A673 (cell line): ENCODE data around the gene SRPRB.

Experiments used
- EZH2 ChIP-seq: fragments of 200-600 bp; sonication (generic); IDR thresholded peaks from 2 replicates; pipeline ENCODE4 v1.6.1; 2017; ENCODE audit warnings: borderline replicate concordance, low read depth, mild to moderate bottlenecking, mixed read lengths, antibody characterized with exemption, low read length; ENCODE audit not compliant: poor library complexity, severe bottlenecking
- TF ChIP-seq, protein P1 (sequence below): fragments of 300-800, 200-600 bp; sonication (generic); conservative IDR thresholded peaks from 2 replicates; pipeline ENCODE4 v1.5.1; 2017; ENCODE audit warnings: low read depth, mild to moderate bottlenecking, antibody characterized with exemption, low read length, moderate library complexity, mixed read lengths

DNA sequence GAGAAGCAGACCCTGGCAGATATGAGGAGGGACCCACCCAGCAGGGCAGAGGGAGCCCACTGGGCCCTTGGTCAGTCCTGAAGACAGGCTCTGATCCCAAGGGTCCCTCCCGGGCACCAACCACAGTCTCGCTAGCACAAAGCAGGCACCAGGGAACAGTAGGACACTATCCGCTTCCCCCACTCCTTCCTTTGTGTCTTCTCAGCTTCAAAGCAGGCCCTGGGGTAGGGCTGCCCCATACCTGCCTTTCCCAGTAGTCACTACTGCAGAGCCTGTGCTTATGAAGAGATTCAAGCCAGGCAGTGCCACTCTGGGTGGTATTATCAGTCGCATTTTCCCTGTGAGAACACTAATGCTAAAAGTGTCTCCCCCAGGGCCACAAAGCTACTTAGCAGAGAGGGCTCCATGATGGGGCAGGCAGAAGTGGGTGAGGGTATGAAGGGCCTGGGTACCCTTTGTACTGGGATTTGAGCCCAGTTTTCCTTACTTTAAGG, 32.7 kb downstream of the SRPRB start:
- TF ChIP-seq, protein P1, sequence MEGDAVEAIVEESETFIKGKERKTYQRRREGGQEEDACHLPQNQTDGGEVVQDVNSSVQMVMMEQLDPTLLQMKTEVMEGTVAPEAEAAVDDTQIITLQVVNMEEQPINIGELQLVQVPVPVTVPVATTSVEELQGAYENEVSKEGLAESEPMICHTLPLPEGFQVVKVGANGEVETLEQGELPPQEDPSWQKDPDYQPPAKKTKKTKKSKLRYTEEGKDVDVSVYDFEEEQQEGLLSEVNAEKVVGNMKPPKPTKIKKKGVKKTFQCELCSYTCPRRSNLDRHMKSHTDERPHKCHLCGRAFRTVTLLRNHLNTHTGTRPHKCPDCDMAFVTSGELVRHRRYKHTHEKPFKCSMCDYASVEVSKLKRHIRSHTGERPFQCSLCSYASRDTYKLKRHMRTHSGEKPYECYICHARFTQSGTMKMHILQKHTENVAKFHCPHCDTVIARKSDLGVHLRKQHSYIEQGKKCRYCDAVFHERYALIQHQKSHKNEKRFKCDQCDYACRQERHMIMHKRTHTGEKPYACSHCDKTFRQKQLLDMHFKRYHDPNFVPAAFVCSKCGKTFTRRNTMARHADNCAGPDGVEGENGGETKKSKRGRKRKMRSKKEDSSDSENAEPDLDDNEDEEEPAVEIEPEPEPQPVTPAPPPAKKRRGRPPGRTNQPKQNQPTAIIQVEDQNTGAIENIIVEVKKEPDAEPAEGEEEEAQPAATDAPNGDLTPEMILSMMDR = no peak
- no peak for TF ChIP-seq EZH2
